HepG2 (cell line): ENCODE results near the gene PTPN13. TPM values are rescaled to one million over a fixed set of nuclear protein-coding genes. Genes with fewer than 3 reads are reported as not detected.

Experiments
- ASH2L ChIP-seq: fragments of 300-600, 200-600 bp; sonication (generic); IDR thresholded peaks from 2 replicates; pipeline ENCODE4 v1.7.0; 2017; ENCODE audit warnings: low read depth, mild to moderate bottlenecking, moderate library complexity, mixed read lengths, low read length; ENCODE audit not compliant: insufficient read length
- KDM3A ChIP-seq: IDR thresholded peaks from 2 replicates; pipeline ENCODE4 v1.6.1; 2018; ENCODE audit warnings: low read depth, missing compliant biosample characterization
- NR2C2 ChIP-seq: sonication (generic); formaldehyde crosslinking; IDR thresholded peaks from 2 replicates; pipeline ENCODE4 v1.4.0; 2020; ENCODE audit warnings: missing genetic modification reagents, mild to moderate bottlenecking, moderate library complexity, borderline replicate concordance
- NR2F6 ChIP-seq, 2 experiments: IDR thresholded peaks; 2 replicates each; pipeline ENCODE4 v1.6.1; 2016; ENCODE audit warnings: antibody characterized with exemption in 1 of 2, mild to moderate bottlenecking in 1 of 2
- RBM39 ChIP-seq: fragments of 200-400 bp; formaldehyde crosslinking; IDR thresholded peaks from one replicate; pipeline ENCODE4 v1.6.1; 2018; ENCODE audit warnings: antibody characterized with exemption, mild to moderate bottlenecking, low read depth, low read length; ENCODE audit not compliant: poor library complexity, severe bottlenecking
- ZNF224 ChIP-seq: sonication (generic); formaldehyde crosslinking; IDR thresholded peaks from 2 replicates; pipeline ENCODE4 v1.5.0; 2020; ENCODE audit warnings: mild to moderate bottlenecking, missing genetic modification reagents
- ZNF263 ChIP-seq: sonication (generic); formaldehyde crosslinking; IDR thresholded peaks from 2 replicates; pipeline ENCODE4 v1.4.0; 2020; ENCODE audit warnings: missing genetic modification reagents
- ZNF451 ChIP-seq: sonication (generic); formaldehyde crosslinking; IDR thresholded peaks from 2 replicates; pipeline ENCODE4 v1.5.0; 2020; ENCODE audit warnings: mild to moderate bottlenecking, missing genetic modification reagents
- ZSCAN22 ChIP-seq: sonication (generic); formaldehyde crosslinking; IDR thresholded peaks from 2 replicates; pipeline ENCODE4 v1.4.0; 2020; ENCODE audit warnings: mild to moderate bottlenecking, missing genetic modification reagents
- polyA plus RNA-seq, 8 experiments: library from polyadenylated mRNA; depleted of rRNA in 3 of 8; stranded (reverse) in 7 of 8; unstranded in 1 of 8; fragments of >200 nt; fragmentation: Illumina TruSeq in 4 of 8; extraction: Trizol in 4 of 8; gene quantifications; 2 replicates each; pipeline versions ENCODE4 v1.2.1 to v1.2.3, GENCODE V29; 2011 to 2016; ENCODE audit warnings: low read depth in 4 of 8, missing spikeins in 1 of 8, mixed read lengths in 1 of 8; ENCODE audit not compliant: insufficient read depth in 1 of 8
- total RNA-seq, 5 experiments: library from RNA; depleted of rRNA; stranded (reverse); fragments of >200 nt; fragmentation: Illumina TruSeq; extraction: Trizol; gene quantifications; 2 replicates each; pipeline ENCODE4 v1.2.3, GENCODE V29; 2016; ENCODE audit warnings: low read depth in 1 of 5
- TF ChIP-seq, protein P1 (sequence below): sonication (generic); formaldehyde crosslinking; IDR thresholded peaks from 2 replicates; pipeline ENCODE4 v1.9.0; 2021; ENCODE audit warnings: mild to moderate bottlenecking, missing genetic modification reagents
- TF ChIP-seq, protein P2 (sequence below): sonication (generic); formaldehyde crosslinking; conservative IDR thresholded peaks from 2 replicates; pipeline ENCODE4 v1.4.0; 2020; ENCODE audit warnings: missing genetic modification reagents
- TF ChIP-seq, protein P3 (sequence below): sonication (generic); formaldehyde crosslinking; IDR thresholded peaks from 2 replicates; pipeline ENCODE4 v1.4.0; 2020; ENCODE audit warnings: mild to moderate bottlenecking, missing genetic modification reagents
- TF ChIP-seq, protein P4 (sequence below): sonication (generic); formaldehyde crosslinking; IDR thresholded peaks from 2 replicates; pipeline ENCODE4 v1.4.0; 2020; ENCODE audit warnings: mild to moderate bottlenecking, missing genetic modification reagents

The PTPN13 gene
- total and polyA plus RNA-seq, 2 of the 13 experiments (the other 11 are each of a cell fraction or from before 2014, with no cell fraction given) = not detected

DNA sequence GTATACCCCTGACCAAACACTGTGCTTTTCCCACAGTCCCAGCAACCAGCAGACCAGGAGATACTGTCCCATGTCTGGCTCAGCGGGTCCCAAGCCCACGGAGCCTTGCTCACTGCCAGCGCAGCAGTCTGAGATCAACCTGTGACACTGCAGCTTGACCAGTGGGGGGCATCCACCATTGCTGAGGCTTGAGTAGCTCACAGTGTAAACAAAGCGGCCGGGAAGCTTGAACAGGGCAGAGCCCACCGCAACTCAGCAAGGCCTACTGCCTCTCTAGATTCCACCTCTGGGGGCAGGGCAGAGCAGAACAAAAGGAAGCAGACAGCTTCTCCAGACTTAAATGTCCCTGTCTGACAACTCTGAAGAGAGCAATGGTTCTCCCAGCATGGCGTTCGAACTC is 197.0 kb downstream of the PTPN13 start (continued):
- TF ChIP-seq, protein P1, sequence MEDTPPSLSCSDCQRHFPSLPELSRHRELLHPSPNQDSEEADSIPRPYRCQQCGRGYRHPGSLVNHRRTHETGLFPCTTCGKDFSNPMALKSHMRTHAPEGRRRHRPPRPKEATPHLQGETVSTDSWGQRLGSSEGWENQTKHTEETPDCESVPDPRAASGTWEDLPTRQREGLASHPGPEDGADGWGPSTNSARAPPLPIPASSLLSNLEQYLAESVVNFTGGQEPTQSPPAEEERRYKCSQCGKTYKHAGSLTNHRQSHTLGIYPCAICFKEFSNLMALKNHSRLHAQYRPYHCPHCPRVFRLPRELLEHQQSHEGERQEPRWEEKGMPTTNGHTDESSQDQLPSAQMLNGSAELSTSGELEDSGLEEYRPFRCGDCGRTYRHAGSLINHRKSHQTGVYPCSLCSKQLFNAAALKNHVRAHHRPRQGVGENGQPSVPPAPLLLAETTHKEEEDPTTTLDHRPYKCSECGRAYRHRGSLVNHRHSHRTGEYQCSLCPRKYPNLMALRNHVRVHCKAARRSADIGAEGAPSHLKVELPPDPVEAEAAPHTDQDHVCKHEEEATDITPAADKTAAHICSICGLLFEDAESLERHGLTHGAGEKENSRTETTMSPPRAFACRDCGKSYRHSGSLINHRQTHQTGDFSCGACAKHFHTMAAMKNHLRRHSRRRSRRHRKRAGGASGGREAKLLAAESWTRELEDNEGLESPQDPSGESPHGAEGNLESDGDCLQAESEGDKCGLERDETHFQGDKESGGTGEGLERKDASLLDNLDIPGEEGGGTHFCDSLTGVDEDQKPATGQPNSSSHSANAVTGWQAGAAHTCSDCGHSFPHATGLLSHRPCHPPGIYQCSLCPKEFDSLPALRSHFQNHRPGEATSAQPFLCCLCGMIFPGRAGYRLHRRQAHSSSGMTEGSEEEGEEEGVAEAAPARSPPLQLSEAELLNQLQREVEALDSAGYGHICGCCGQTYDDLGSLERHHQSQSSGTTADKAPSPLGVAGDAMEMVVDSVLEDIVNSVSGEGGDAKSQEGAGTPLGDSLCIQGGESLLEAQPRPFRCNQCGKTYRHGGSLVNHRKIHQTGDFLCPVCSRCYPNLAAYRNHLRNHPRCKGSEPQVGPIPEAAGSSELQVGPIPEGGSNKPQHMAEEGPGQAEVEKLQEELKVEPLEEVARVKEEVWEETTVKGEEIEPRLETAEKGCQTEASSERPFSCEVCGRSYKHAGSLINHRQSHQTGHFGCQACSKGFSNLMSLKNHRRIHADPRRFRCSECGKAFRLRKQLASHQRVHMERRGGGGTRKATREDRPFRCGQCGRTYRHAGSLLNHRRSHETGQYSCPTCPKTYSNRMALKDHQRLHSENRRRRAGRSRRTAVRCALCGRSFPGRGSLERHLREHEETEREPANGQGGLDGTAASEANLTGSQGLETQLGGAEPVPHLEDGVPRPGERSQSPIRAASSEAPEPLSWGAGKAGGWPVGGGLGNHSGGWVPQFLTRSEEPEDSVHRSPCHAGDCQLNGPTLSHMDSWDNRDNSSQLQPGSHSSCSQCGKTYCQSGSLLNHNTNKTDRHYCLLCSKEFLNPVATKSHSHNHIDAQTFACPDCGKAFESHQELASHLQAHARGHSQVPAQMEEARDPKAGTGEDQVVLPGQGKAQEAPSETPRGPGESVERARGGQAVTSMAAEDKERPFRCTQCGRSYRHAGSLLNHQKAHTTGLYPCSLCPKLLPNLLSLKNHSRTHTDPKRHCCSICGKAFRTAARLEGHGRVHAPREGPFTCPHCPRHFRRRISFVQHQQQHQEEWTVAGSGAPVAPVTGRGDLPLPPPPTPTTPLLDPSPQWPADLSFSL (CRISPR knock-in tag) = no peak
- TF ChIP-seq NR2C2 (CRISPR knock-in tag) = no peak
- TF ChIP-seq, protein P2, sequence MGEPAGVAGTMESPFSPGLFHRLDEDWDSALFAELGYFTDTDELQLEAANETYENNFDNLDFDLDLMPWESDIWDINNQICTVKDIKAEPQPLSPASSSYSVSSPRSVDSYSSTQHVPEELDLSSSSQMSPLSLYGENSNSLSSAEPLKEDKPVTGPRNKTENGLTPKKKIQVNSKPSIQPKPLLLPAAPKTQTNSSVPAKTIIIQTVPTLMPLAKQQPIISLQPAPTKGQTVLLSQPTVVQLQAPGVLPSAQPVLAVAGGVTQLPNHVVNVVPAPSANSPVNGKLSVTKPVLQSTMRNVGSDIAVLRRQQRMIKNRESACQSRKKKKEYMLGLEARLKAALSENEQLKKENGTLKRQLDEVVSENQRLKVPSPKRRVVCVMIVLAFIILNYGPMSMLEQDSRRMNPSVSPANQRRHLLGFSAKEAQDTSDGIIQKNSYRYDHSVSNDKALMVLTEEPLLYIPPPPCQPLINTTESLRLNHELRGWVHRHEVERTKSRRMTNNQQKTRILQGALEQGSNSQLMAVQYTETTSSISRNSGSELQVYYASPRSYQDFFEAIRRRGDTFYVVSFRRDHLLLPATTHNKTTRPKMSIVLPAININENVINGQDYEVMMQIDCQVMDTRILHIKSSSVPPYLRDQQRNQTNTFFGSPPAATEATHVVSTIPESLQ (CRISPR knock-in tag) = no peak
- TF ChIP-seq ZNF224 = no peak
- TF ChIP-seq RBM39 = no peak
- TF ChIP-seq, protein P3, sequence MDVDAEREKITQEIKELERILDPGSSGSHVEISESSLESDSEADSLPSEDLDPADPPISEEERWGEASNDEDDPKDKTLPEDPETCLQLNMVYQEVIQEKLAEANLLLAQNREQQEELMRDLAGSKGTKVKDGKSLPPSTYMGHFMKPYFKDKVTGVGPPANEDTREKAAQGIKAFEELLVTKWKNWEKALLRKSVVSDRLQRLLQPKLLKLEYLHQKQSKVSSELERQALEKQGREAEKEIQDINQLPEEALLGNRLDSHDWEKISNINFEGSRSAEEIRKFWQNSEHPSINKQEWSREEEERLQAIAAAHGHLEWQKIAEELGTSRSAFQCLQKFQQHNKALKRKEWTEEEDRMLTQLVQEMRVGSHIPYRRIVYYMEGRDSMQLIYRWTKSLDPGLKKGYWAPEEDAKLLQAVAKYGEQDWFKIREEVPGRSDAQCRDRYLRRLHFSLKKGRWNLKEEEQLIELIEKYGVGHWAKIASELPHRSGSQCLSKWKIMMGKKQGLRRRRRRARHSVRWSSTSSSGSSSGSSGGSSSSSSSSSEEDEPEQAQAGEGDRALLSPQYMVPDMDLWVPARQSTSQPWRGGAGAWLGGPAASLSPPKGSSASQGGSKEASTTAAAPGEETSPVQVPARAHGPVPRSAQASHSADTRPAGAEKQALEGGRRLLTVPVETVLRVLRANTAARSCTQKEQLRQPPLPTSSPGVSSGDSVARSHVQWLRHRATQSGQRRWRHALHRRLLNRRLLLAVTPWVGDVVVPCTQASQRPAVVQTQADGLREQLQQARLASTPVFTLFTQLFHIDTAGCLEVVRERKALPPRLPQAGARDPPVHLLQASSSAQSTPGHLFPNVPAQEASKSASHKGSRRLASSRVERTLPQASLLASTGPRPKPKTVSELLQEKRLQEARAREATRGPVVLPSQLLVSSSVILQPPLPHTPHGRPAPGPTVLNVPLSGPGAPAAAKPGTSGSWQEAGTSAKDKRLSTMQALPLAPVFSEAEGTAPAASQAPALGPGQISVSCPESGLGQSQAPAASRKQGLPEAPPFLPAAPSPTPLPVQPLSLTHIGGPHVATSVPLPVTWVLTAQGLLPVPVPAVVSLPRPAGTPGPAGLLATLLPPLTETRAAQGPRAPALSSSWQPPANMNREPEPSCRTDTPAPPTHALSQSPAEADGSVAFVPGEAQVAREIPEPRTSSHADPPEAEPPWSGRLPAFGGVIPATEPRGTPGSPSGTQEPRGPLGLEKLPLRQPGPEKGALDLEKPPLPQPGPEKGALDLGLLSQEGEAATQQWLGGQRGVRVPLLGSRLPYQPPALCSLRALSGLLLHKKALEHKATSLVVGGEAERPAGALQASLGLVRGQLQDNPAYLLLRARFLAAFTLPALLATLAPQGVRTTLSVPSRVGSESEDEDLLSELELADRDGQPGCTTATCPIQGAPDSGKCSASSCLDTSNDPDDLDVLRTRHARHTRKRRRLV = no peak
- TF ChIP-seq NR2F6 (IDR thresholded peaks at IDR 0.05) = no peak
- TF ChIP-seq NR2F6 (CRISPR knock-in tag; IDR thresholded peaks at IDR 0.05) = no peak
- TF ChIP-seq KDM3A (CRISPR knock-in tag) = no peak
- TF ChIP-seq ASH2L = no peak
- TF ChIP-seq, protein P4, sequence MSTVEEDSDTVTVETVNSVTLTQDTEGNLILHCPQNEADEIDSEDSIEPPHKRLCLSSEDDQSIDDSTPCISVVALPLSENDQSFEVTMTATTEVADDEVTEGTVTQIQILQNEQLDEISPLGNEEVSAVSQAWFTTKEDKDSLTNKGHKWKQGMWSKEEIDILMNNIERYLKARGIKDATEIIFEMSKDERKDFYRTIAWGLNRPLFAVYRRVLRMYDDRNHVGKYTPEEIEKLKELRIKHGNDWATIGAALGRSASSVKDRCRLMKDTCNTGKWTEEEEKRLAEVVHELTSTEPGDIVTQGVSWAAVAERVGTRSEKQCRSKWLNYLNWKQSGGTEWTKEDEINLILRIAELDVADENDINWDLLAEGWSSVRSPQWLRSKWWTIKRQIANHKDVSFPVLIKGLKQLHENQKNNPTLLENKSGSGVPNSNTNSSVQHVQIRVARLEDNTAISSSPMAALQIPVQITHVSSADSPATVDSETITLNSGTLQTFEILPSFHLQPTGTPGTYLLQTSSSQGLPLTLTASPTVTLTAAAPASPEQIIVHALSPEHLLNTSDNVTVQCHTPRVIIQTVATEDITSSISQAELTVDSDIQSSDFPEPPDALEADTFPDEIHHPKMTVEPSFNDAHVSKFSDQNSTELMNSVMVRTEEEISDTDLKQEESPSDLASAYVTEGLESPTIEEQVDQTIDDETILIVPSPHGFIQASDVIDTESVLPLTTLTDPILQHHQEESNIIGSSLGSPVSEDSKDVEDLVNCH (CRISPR knock-in tag) = no peak
- no peak for TF ChIP-seq ZNF263 (CRISPR knock-in tag)
- TF ChIP-seq ZSCAN22 = no peak
- no peak for TF ChIP-seq ZNF451
